GM12892 (cell line): ENCODE results near the gene RIMS4.
"Not testable (repeated sequence)": the region's sequence is repeated elsewhere in the genome, so short reads cannot be mapped to it uniquely, and the experiment has no call there.

Source experiments
- DNase-seq: peaks from one replicate; pipeline ENCODE4 v3.0.0; 2011; ENCODE audit not compliant: insufficient read length
- FAIRE-seq: peaks from 2 replicates; lab custom pipeline; 2011; peaks lifted over from hg19 to GRCh38; lab: Jason Lieb, UNC
- POLR2A ChIP-seq: IDR thresholded peaks from 2 replicates; pipeline ENCODE4 v1.6.1; 2011; ENCODE audit warnings: low read depth, low read length, control low read depth
- POLR2AphosphoS5 ChIP-seq: IDR thresholded peaks from 2 replicates; pipeline ENCODE4 v1.6.1; 2011; ENCODE audit warnings: low read depth, low read length, control low read depth
- TAF1 ChIP-seq: IDR thresholded peaks from 2 replicates; pipeline ENCODE4 v1.6.1; 2011; ENCODE audit warnings: low read depth, mild to moderate bottlenecking, control low read depth, low read length, borderline replicate concordance

RIMS4 gene

GRCh38 chr20:44768256-44768655 is 42.1 kb downstream of the RIMS4 start:
- FAIRE-seq (no peak), DNase-seq (no peak)
- TF ChIP-seq TAF1 = no peak

- TF ChIP-seq POLR2AphosphoS5 (no peak), TAF1 (no peak)
- DNase-seq (no peak), FAIRE-seq (no peak)
Observed at GRCh38 chr20:44765701-44766347, 44.5 kb downstream of the RIMS4 start.

GRCh38 chr20:44765091-44765490 is 45.3 kb downstream of the RIMS4 start:
- TF ChIP-seq POLR2A = no peak
- no peak for TF ChIP-seq POLR2AphosphoS5
- no peak for FAIRE-seq
- DNase-seq = no peak

GRCh38 chr20:44763798-44764197 is 46.5 kb downstream of the RIMS4 start:
- not testable (repeated sequence) for FAIRE-seq, DNase-seq

GRCh38 chr20:44762466-44763140 is 47.7 kb downstream of the RIMS4 start:
- no peak for FAIRE-seq
- no peak for DNase-seq
- no peak for TF ChIP-seq POLR2A
- no peak for TF ChIP-seq TAF1
- no peak for TF ChIP-seq POLR2AphosphoS5

- no peak for TF ChIP-seq POLR2AphosphoS5
- no peak for TF ChIP-seq TAF1
- no peak for TF ChIP-seq POLR2A
- DNase-seq (no peak), FAIRE-seq (no peak)
Observed at GRCh38 chr20:44761423-44761822, 48.9 kb downstream of the RIMS4 start.

GRCh38 chr20:44759595-44759994 is 50.8 kb downstream of the RIMS4 start:
- FAIRE-seq = no peak
- TF ChIP-seq TAF1 (no peak), POLR2AphosphoS5 (no peak), POLR2A (no peak)
- DNase-seq = no peak

GRCh38 chr20:44758247-44759101 is 51.9 kb downstream of the RIMS4 start:
- no peak for FAIRE-seq
- TF ChIP-seq POLR2A (no peak), POLR2AphosphoS5 (no peak), TAF1 (no peak)

GRCh38 chr20:44756956-44757355 is 53.4 kb downstream of the RIMS4 start:
- no peak for DNase-seq
- no peak for FAIRE-seq
- TF ChIP-seq POLR2A (no peak), POLR2AphosphoS5 (no peak), TAF1 (no peak)

More at GRCh38 chr20:44758247-44759101, 51.9 kb downstream of the RIMS4 start:
- no peak for DNase-seq

- DNase-seq = no peak
- TF ChIP-seq POLR2AphosphoS5 (no peak), POLR2A (no peak), TAF1 (no peak)
- FAIRE-seq = no peak
Observed at GRCh38 chr20:44756011-44756688, 54.2 kb downstream of the RIMS4 start.

- TF ChIP-seq POLR2A (no peak), POLR2AphosphoS5 (no peak), TAF1 (no peak)
- FAIRE-seq = no peak
- no peak for DNase-seq
Observed at GRCh38 chr20:44754554-44754953, 55.8 kb downstream of the RIMS4 start.

- FAIRE-seq (no peak), DNase-seq (no peak)
- no peak for TF ChIP-seq POLR2AphosphoS5
- no peak for TF ChIP-seq TAF1
- TF ChIP-seq POLR2A = no peak
Observed at GRCh38 chr20:44752099-44752931, 58.0 kb downstream of the RIMS4 start.
